HEK293 (cell line): Measurements from ENCODE around the gene CSTPP1.
A peak's percentile ranks its signal among the peaks of the same experiment; 100 is the strongest.

Experiments
- CTCF ChIA-PET: fragments of 350-600 bp; formaldehyde crosslinking; extraction: SDS; loops from one replicate; lab custom pipeline; 2021; ENCODE audit warnings: antibody characterized with exemption; lab: Yijun Ruan, JAX
- POLR2A ChIA-PET: fragments of 300-600 bp; formaldehyde crosslinking; extraction: SDS; loops from one replicate; lab custom pipeline; 2020; ENCODE audit warnings: antibody characterized with exemption, inconsistent platforms; lab: Yijun Ruan, JAX
- H3K27ac ChIP-seq: fragments of 200-500 bp; sonication (Bioruptor generic); 2 replicates; pipeline ENCODE4 v1.5.1; 2014; ENCODE audit warnings: low read depth, low read length, control low read depth, inconsistent platforms; ENCODE audit errors: extremely low read depth
- H3K36me3 ChIP-seq, 2 experiments: fragments of 200-500 bp in 1 of 2; sonication (Bioruptor generic) in 1 of 2; 1 replicate in 1 of 2; 2 replicates in 1 of 2; pipeline ENCODE4 v1.5.1; 2014 to 2017; ENCODE audit warnings: inconsistent platforms in 2 of 2, low read length in 2 of 2; ENCODE audit not compliant: control insufficient read depth in 2 of 2, insufficient read depth in 1 of 2
- H3K4me1 ChIP-seq: fragments of 200-500 bp; sonication (Bioruptor generic); 2 replicates; pipeline ENCODE4 v1.5.1; 2014; ENCODE audit warnings: mild to moderate bottlenecking, low read length, inconsistent platforms; ENCODE audit not compliant: control insufficient read depth, insufficient read depth
- H3K4me3 ChIP-seq: 2 replicates; pipeline ENCODE4 v1.5.1; 2011; ENCODE audit warnings: low read depth, mild to moderate bottlenecking, control low read depth, low read length, moderate library complexity
- H3K9me3 ChIP-seq: fragments of 200-500 bp; sonication (Bioruptor generic); 2 replicates; pipeline ENCODE4 v1.5.1; 2014; ENCODE audit warnings: low read depth, low read length, inconsistent platforms; ENCODE audit not compliant: control insufficient read depth, insufficient read depth
- GFI1B ChIP-seq: fragments of 450-650 bp; formaldehyde crosslinking; IDR thresholded peaks from 2 replicates; pipeline ENCODE4 v1.5.1; 2016; ENCODE audit warnings: missing biosample characterization, missing genetic modification characterization
- PRDM1 ChIP-seq: fragments of 450-650 bp; formaldehyde crosslinking; IDR thresholded peaks from 2 replicates; pipeline ENCODE4; 2016; ENCODE audit warnings: missing biosample characterization, missing genetic modification characterization
- SCRT2 ChIP-seq: fragments of 450-650 bp; formaldehyde crosslinking; IDR thresholded peaks from 2 replicates; pipeline ENCODE4 v1.5.1; 2016; ENCODE audit warnings: missing biosample characterization, missing genetic modification characterization
- ZNF155 ChIP-seq: fragments of 450-650 bp; formaldehyde crosslinking; IDR thresholded peaks from 2 replicates; pipeline ENCODE4 v1.5.1; 2016; ENCODE audit warnings: missing biosample characterization, missing genetic modification characterization
- ZNF335 ChIP-seq: fragments of 450-650 bp; formaldehyde crosslinking; conservative IDR thresholded peaks from 2 replicates; pipeline ENCODE4 v1.5.1; 2016; ENCODE audit warnings: missing biosample characterization, missing genetic modification characterization
- ZNF394 ChIP-seq: fragments of 450-650 bp; formaldehyde crosslinking; IDR thresholded peaks from 2 replicates; pipeline ENCODE4 v1.5.1; 2016; ENCODE audit warnings: missing biosample characterization, missing genetic modification characterization, mild to moderate bottlenecking, moderate library complexity, borderline replicate concordance
- ZNF629 ChIP-seq: fragments of 450-650 bp; formaldehyde crosslinking; IDR thresholded peaks from 2 replicates; pipeline ENCODE4 v1.5.1; 2017; ENCODE audit warnings: missing biosample characterization, missing genetic modification characterization
- ZNF664 ChIP-seq: fragments of 450-650 bp; formaldehyde crosslinking; IDR thresholded peaks from 2 replicates; pipeline ENCODE4 v1.5.1; 2016; ENCODE audit warnings: missing biosample characterization, missing genetic modification characterization
- ZNF768 ChIP-seq: fragments of 450-650 bp; formaldehyde crosslinking; IDR thresholded peaks from 2 replicates; pipeline ENCODE4 v1.5.1; 2018; ENCODE audit warnings: missing biosample characterization, mild to moderate bottlenecking, missing genetic modification characterization
- ZNF777 ChIP-seq: fragments of 450-650 bp; formaldehyde crosslinking; IDR thresholded peaks from 2 replicates; pipeline ENCODE4 v1.5.1; 2017; ENCODE audit warnings: missing biosample characterization, missing genetic modification characterization, borderline replicate concordance
- TF ChIP-seq, protein P1 (sequence below): fragments of 450-650 bp; formaldehyde crosslinking; IDR thresholded peaks from 2 replicates; pipeline ENCODE4 v1.5.1; 2016; ENCODE audit warnings: missing biosample characterization, missing genetic modification characterization
- TF ChIP-seq, protein P2 (sequence below): fragments of 450-650 bp; formaldehyde crosslinking; IDR thresholded peaks from 2 replicates; pipeline ENCODE4 v1.5.1; 2016; ENCODE audit warnings: missing biosample characterization, missing genetic modification characterization, borderline replicate concordance
- TF ChIP-seq, protein P3 (sequence below): fragments of 450-650 bp; formaldehyde crosslinking; IDR thresholded peaks from 2 replicates; pipeline ENCODE4 v1.5.1; 2016; ENCODE audit warnings: missing biosample characterization, missing genetic modification characterization

CSTPP1 gene

DNA sequence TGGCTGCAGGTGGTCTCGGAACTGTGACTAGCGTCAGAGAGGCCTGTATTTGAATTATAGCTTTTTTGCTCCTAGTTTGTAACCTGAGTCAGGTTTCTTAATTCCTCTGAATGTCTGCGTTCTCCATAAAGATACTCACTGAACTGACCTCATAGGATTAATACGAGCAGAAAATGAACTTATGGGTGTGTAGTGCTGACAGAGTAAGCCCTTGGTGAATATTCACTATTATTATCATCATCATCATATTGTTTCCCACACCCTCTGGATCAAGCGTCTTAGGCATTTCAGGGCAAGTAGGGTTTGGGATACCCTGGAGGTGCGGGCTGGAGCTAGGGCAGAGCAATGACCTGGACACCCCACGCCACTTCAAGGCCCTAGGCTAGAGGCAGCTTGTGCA, 211.1 kb downstream of the CSTPP1 start:
- Histone ChIP-seq H3K4me3 (no peak overlapping the region), H3K36me3 (peaks cover 0 to 5% of the 10 kb centered on the region in 2 experiments; a peak in 1 of 3 replicates), H3K4me1 (no peaks in the 10 kb centered on the region), H3K9me3 (no peaks in the 10 kb centered on the region), H3K27ac (no peak overlapping the region)
- POLR2A ChIA-PET = interaction anchor here (0.6 kb wide), 1 partner anchor 211 kb away, joined by 4 read pairs; the partner anchor contains the start of gene CSTPP1
- TF ChIP-seq ZNF335 (tag by site-specific recombination) (no peak), ZNF155 (tag by site-specific recombination) (no peak)
- TF ChIP-seq, all 188 proteins: peak for 0
- CTCF ChIA-PET = interaction anchor here (1.0 to 2.0 kb wide), 2 partner anchors 29 to 228 kb away, joined by 3 to 6 read pairs; no protein-coding TSS in a partner anchor

DNA sequence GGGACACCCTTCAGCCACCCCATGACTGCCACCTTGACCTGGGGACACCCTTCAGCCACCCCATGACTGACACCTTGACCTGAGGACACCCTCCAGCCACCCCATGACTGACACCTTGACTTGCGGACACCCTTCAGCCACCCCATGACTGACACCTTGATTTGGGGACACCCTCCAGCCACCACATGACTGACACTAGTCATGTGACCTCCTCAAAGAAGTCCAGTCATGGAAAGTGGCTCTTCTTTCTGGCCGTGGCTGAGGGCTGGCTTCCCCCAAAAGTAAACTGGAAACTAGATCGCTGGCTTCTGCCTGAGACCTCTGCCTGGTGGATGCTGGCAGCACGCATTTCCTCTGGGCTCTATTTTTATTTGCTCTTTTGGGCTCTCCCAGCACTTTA, 211.7 kb downstream of the CSTPP1 start:
- CTCF ChIA-PET = no interaction called here
- no peak overlapping the region for H3K4me3 ChIP-seq
- TF ChIP-seq ZNF777 (tag by site-specific recombination) (no peak), ZNF768 (tag by site-specific recombination) (no peak), SCRT2 (no peak), GFI1B (no peak), ZNF664 (no peak), ZNF394 (no peak), PRDM1 (no peak)
- TF ChIP-seq, protein P1, sequence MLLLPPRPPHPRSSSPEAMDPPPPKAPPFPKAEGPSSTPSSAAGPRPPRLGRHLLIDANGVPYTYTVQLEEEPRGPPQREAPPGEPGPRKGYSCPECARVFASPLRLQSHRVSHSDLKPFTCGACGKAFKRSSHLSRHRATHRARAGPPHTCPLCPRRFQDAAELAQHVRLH = no peak
- TF ChIP-seq, protein P2, sequence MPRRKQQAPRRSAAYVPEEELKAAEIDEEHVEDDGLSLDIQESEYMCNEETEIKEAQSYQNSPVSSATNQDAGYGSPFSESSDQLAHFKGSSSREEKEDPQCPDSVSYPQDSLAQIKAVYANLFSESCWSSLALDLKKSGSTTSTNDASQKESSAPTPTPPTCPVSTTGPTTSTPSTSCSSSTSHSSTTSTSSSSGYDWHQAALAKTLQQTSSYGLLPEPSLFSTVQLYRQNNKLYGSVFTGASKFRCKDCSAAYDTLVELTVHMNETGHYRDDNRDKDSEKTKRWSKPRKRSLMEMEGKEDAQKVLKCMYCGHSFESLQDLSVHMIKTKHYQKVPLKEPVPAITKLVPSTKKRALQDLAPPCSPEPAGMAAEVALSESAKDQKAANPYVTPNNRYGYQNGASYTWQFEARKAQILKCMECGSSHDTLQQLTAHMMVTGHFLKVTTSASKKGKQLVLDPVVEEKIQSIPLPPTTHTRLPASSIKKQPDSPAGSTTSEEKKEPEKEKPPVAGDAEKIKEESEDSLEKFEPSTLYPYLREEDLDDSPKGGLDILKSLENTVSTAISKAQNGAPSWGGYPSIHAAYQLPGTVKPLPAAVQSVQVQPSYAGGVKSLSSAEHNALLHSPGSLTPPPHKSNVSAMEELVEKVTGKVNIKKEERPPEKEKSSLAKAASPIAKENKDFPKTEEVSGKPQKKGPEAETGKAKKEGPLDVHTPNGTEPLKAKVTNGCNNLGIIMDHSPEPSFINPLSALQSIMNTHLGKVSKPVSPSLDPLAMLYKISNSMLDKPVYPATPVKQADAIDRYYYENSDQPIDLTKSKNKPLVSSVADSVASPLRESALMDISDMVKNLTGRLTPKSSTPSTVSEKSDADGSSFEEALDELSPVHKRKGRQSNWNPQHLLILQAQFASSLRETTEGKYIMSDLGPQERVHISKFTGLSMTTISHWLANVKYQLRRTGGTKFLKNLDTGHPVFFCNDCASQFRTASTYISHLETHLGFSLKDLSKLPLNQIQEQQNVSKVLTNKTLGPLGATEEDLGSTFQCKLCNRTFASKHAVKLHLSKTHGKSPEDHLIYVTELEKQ = no peak
- TF ChIP-seq, all 188 proteins: peak for 0
- POLR2A ChIA-PET = no interaction called here
- H3K9me3 ChIP-seq = no peaks in the 10 kb centered on the region
- H3K36me3 ChIP-seq = peaks cover 0 to 5% of the 10 kb centered on the region in 2 experiments; a peak in 1 of 3 replicates
- H3K4me1 ChIP-seq = no peaks in the 10 kb centered on the region
- H3K27ac ChIP-seq = no peak overlapping the region

DNA sequence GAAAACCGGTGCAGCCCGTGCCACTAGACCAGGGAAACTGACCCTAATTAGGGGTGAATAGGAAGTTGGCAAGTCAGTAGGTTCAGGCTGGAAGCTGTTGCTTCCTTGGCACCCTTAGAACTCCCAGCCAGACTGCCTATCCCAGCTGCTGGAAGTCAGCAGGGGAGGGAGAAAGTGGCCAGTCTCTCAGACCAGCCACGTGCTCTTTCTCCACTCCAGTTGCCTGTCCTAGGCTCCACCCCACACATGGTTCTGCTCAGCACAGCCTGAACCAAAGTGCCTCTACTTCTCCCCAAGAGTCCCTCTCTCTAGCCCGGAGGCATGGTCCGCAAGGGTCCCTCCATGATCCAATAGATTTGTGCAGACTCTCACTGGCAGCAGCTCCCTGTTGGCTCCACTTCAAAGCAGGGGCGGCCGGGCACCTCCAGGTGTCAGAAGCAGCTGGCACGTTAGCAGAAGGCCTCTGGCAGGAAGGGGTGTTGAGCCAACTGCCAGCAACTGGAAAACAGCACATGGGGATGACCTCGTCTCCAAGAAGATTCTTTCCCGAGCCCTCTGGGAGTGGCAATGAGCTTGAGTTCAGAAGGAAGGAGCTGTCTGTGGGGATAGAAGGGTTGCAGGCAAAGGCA, 212.5 kb downstream of the CSTPP1 start:
- peaks cover 0 to 5% of the 10 kb centered on the region in 2 experiments; a peak in 1 of 3 replicates for H3K36me3 ChIP-seq
- no peak overlapping the region for H3K4me3 ChIP-seq
- no peaks in the 10 kb centered on the region for H3K4me1 ChIP-seq
- TF ChIP-seq, protein P3, sequence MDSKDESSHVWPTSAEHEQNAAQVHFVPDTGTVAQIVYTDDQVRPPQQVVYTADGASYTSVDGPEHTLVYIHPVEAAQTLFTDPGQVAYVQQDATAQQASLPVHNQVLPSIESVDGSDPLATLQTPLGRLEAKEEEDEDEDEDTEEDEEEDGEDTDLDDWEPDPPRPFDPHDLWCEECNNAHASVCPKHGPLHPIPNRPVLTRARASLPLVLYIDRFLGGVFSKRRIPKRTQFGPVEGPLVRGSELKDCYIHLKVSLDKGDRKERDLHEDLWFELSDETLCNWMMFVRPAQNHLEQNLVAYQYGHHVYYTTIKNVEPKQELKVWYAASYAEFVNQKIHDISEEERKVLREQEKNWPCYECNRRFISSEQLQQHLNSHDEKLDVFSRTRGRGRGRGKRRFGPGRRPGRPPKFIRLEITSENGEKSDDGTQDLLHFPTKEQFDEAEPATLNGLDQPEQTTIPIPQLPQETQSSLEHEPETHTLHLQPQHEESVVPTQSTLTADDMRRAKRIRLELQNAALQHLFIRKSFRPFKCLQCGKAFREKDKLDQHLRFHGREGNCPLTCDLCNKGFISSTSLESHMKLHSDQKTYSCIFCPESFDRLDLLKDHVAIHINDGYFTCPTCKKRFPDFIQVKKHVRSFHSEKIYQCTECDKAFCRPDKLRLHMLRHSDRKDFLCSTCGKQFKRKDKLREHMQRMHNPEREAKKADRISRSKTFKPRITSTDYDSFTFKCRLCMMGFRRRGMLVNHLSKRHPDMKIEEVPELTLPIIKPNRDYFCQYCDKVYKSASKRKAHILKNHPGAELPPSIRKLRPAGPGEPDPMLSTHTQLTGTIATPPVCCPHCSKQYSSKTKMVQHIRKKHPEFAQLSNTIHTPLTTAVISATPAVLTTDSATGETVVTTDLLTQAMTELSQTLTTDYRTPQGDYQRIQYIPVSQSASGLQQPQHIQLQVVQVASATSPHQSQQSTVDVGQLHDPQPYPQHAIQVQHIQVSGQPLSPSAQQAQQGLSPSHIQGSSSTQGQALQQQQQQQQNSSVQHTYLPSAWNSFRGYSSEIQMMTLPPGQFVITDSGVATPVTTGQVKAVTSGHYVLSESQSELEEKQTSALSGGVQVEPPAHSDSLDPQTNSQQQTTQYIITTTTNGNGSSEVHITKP (tag by site-specific recombination) = peak; percentile 30; the same call in 1 of the 2 replicates
- TF ChIP-seq ZNF629 (tag by site-specific recombination) = no peak
- peak; percentile 66 for TF ChIP-seq ZNF335 (tag by site-specific recombination)
- POLR2A ChIA-PET = interaction anchor here (0.5 kb wide), 1 partner anchor 212 kb away, joined by 8 read pairs; the partner anchor contains the start of gene CSTPP1
- CTCF ChIA-PET = interaction anchor here (0.5 to 0.8 kb wide), 2 partner anchors 15 to 219 kb away, joined by 3 to 4 read pairs; no protein-coding TSS in a partner anchor
- no peak overlapping the region for H3K27ac ChIP-seq
- H3K9me3 ChIP-seq = no peaks in the 10 kb centered on the region
